ENCODE measurements around the gene DTD2. TPM values are rescaled to one million over a fixed set of nuclear protein-coding genes. Genes with fewer than 3 reads are reported as not detected.

The DTD2 gene
- total and polyA plus RNA-seq, 2 of the 4 experiments (the other 2 are of a cell fraction), result 16.9 to 24.9 TPM

DNA sequence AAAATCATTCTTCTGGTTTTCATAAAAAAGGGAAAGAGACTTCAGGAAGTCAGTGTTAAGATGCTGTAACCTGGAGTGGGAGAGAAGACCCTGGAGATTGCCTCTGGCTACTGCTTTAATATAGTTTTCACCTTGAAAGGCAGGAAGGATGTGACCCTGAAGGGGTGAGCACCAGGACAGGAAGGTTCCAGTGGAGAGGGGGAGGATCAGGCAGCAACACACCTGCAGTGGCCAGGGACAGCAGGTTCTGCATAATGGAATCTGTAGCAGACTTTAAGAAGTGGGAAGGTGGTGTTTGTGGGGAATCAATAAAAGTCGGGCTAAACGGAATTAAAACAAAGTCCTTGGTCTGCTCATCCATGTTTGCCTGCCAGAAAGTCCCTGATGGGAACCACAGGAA lies 30.6 kb downstream of the DTD2 start:
- Histone ChIP-seq H2BK5ac (ENCODE audit: low read depth, low read length, poor library complexity, severe bottlenecking) (no peak overlapping the region), H3K56ac (ENCODE audit: extremely low read depth, insufficient read depth, low read length) (no peak overlapping the region), H3K23ac (ENCODE audit: low read depth, low read length) (no peak overlapping the region), H3K4me2 (ENCODE audit: low read depth, low read length) (no peak overlapping the region), H3K9me1 (ENCODE audit: insufficient read depth, low read length) (no peaks in the 10 kb centered on the region), H3K27me3 (ENCODE audit: control insufficient read depth, insufficient read depth, low read length) (no peaks in the 10 kb centered on the region), H4K91ac (ENCODE audit: insufficient read depth, low read depth, low read length) (no peak overlapping the region), H2AK5ac (ENCODE audit: low read depth, low read length) (no peak overlapping the region), H3K79me1 (ENCODE audit: low read depth in 1 of 2, low read length in 2 of 2) (no peaks in the 10 kb centered on the region), H4K20me1 (ENCODE audit: insufficient read depth, low read length) (no peaks in the 10 kb centered on the region), H3K27ac (ENCODE audit: insufficient read depth, low read length) (no peak overlapping the region), H2BK120ac (ENCODE audit: low read depth, low read length) (no peak overlapping the region), H2BK15ac (ENCODE audit: low read depth, low read length) (no peak overlapping the region), H2AK9ac (replicated peaks; ENCODE audit: low read depth, low read length, poor library complexity) (no peak overlapping the region), H3K4me1 (ENCODE audit: control insufficient read depth, insufficient read depth, low read length) (no peaks in the 10 kb centered on the region), H4K5ac (ENCODE audit: low read depth, low read length) (no peak overlapping the region), H4K8ac (ENCODE audit: low read depth in 2 of 2, low read length in 2 of 2) (no peak overlapping the region), H3K14ac (replicated peaks; ENCODE audit: low read depth, low read length) (no peak overlapping the region), H2BK20ac (ENCODE audit: low read depth, low read length) (no peak overlapping the region), H3K9me3 (ENCODE audit: control insufficient read depth, insufficient read depth, low read length) (no peaks in the 10 kb centered on the region), H3K4ac (ENCODE audit: low read depth, low read length) (no peak overlapping the region), H3K4me3 (ENCODE audit: insufficient read depth, low read depth, low read length) (no peak overlapping the region), H3K9ac (ENCODE audit: low read depth, low read length) (no peak overlapping the region), H3K36me3 (ENCODE audit: control insufficient read depth, insufficient read depth, low read length) (peaks cover 1% of the 10 kb centered on the region; the same call in 1 of the 2 replicates), H3K18ac (ENCODE audit: low read depth, low read length) (no peak overlapping the region), H2AFZ (replicated peaks; ENCODE audit: low read length, poor library complexity) (no peak overlapping the region)
- ChIA-PET POLR2A (ENCODE audit: unreplicated experiment) (no interaction called here), CTCF (interaction anchor here (0.8 kb wide), 1 partner anchor 15 kb away, joined by 3 read pairs; no protein-coding TSS in a partner anchor)
- WGBS, 2 experiments (ENCODE audit: extremely low coverage in 2 of 2, insufficient read length in 1 of 2), result no CpG with 5 or more reads among the region's 2 CpGs
- DNase-seq (no peak), ATAC-seq (ENCODE audit: low read depth) (no peak)
- in situ Hi-C loops (cut with MboI; ENCODE audit: low sequenced_read_pairs) (no loop called here), dilution Hi-C loops (cut with HindIII; ENCODE audit: low sequenced_read_pairs, unreplicated experiment) (no loop called here), intact Hi-C loops (cut with micrococcal nuclease) (no loop called here)
- TF ChIP-seq RCOR1 (IDR thresholded peaks at IDR 0.05; ENCODE audit: insufficient replicate concordance, low read length) (no peak), CHD1 (IDR thresholded peaks at IDR 0.05; ENCODE audit: low read depth, low read length) (no peak), ELK1 (IDR thresholded peaks at IDR 0.05; ENCODE audit: borderline replicate concordance, low read depth, low read length) (no peak), BHLHE40 (IDR thresholded peaks at IDR 0.05; ENCODE audit: low read depth, low read length) (no peak), MAFK (IDR thresholded peaks at IDR 0.05; ENCODE audit: low read depth, low read length) (no peak), RFX5 (IDR thresholded peaks at IDR 0.05; ENCODE audit: low read depth, low read length) (no peak), NFE2L2 (IDR thresholded peaks at IDR 0.05; ENCODE audit: low read depth, low read length) (no peak), MAZ (IDR thresholded peaks at IDR 0.05; ENCODE audit: borderline replicate concordance, low read depth, low read length) (no peak), MXI1 (IDR thresholded peaks at IDR 0.05; ENCODE audit: borderline replicate concordance, low read depth, low read length) (no peak), SMC3 (IDR thresholded peaks at IDR 0.05; ENCODE audit: low read depth, low read length) (no peak), CEBPB (IDR thresholded peaks at IDR 0.05; ENCODE audit: low read depth, low read length) (no peak), RAD21 (IDR thresholded peaks at IDR 0.05; ENCODE audit: low read length) (no peak), POLR2A (IDR thresholded peaks at IDR 0.05; ENCODE audit: low read depth, low read length) (no peak)
- TF ChIP-seq, protein P1, sequence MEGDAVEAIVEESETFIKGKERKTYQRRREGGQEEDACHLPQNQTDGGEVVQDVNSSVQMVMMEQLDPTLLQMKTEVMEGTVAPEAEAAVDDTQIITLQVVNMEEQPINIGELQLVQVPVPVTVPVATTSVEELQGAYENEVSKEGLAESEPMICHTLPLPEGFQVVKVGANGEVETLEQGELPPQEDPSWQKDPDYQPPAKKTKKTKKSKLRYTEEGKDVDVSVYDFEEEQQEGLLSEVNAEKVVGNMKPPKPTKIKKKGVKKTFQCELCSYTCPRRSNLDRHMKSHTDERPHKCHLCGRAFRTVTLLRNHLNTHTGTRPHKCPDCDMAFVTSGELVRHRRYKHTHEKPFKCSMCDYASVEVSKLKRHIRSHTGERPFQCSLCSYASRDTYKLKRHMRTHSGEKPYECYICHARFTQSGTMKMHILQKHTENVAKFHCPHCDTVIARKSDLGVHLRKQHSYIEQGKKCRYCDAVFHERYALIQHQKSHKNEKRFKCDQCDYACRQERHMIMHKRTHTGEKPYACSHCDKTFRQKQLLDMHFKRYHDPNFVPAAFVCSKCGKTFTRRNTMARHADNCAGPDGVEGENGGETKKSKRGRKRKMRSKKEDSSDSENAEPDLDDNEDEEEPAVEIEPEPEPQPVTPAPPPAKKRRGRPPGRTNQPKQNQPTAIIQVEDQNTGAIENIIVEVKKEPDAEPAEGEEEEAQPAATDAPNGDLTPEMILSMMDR (conservative IDR thresholded peaks at IDR 0.05; ENCODE audit: low read depth, low read length), result no peak
- TF ChIP-seq, protein P2, sequence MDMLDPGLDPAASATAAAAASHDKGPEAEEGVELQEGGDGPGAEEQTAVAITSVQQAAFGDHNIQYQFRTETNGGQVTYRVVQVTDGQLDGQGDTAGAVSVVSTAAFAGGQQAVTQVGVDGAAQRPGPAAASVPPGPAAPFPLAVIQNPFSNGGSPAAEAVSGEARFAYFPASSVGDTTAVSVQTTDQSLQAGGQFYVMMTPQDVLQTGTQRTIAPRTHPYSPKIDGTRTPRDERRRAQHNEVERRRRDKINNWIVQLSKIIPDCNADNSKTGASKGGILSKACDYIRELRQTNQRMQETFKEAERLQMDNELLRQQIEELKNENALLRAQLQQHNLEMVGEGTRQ (IDR thresholded peaks at IDR 0.05; ENCODE audit: low read depth, low read length), result no peak
- no TSS peak for BruUV-seq (replicated peaks)
